Astrocyte (in vitro differentiated cells and primary cell): ENCODE data around the gene IGDCC3.

ENCODE experiments used
- CTCF ChIP-seq: IDR thresholded peaks from 2 replicates; pipeline ENCODE4 v1.5.1; 2011; ENCODE audit warnings: low read depth, mild to moderate bottlenecking, inconsistent platforms, low read length, moderate library complexity; ENCODE audit not compliant: insufficient read depth
- EZH2 ChIP-seq: IDR thresholded peaks from 2 replicates; pipeline ENCODE4 v1.6.1; 2012; ENCODE audit warnings: mild to moderate bottlenecking, low read length, inconsistent platforms; ENCODE audit not compliant: insufficient read depth

GRCh38 chr15:65411465-65412071, 33.8 kb upstream of the IGDCC3 start:
- TF ChIP-seq CTCF: no peak
- no peak for TF ChIP-seq EZH2
